ENCODE data around the gene AKAP1.
A peak's percentile ranks its signal among the peaks of the same experiment; 100 is the strongest.

AKAP1 gene

GRCh38 chr17:57130708-57131461, 45.8 kb downstream of the AKAP1 start:
- DNase-seq (ENCODE audit: low read depth in 2 of 2) = peak; percentile 34 to 72

GRCh38 chr17:57132663-57133062, 47.6 kb downstream of the AKAP1 start:
- no peak for DNase-seq (ENCODE audit: low read depth in 2 of 2)

GRCh38 chr17:57133486-57133885, 48.4 kb downstream of the AKAP1 start:
- no peak for DNase-seq (ENCODE audit: low read depth in 2 of 2)

- DNase-seq (ENCODE audit: low read depth in 2 of 2) = no peak
Observed at GRCh38 chr17:57135026-57135788, 50.2 kb downstream of the AKAP1 start.

- DNase-seq (ENCODE audit: low read depth in 2 of 2) = no peak
Observed at GRCh38 chr17:57135789-57136291, 50.8 kb downstream of the AKAP1 start.

GRCh38 chr17:57136355-57136754, 51.3 kb downstream of the AKAP1 start:
- DNase-seq (ENCODE audit: low read depth in 2 of 2) = no peak

GRCh38 chr17:57138030-57138911, 53.2 kb downstream of the AKAP1 start:
- DNase-seq (ENCODE audit: low read depth in 2 of 2) = no peak

- DNase-seq (ENCODE audit: low read depth in 2 of 2) = no peak
Observed at GRCh38 chr17:57138956-57139576, 54.0 kb downstream of the AKAP1 start.

GRCh38 chr17:57140316-57140715, 55.3 kb downstream of the AKAP1 start:
- no peak for DNase-seq (ENCODE audit: low read depth in 2 of 2)

- no peak for DNase-seq (ENCODE audit: low read depth in 2 of 2)
Observed at GRCh38 chr17:57142925-57143324, 57.9 kb downstream of the AKAP1 start.

GRCh38 chr17:57143361-57143760, 58.3 kb downstream of the AKAP1 start:
- no peak for DNase-seq (ENCODE audit: low read depth in 2 of 2)

GRCh38 chr17:57143919-57144318, 58.9 kb downstream of the AKAP1 start:
- no peak for DNase-seq (ENCODE audit: low read depth in 2 of 2)

GRCh38 chr17:57144567-57144966, 59.5 kb downstream of the AKAP1 start:
- DNase-seq (ENCODE audit: low read depth in 2 of 2) = no peak

- DNase-seq (ENCODE audit: low read depth in 2 of 2) = no peak
Observed at GRCh38 chr17:57145347-57145746, 60.3 kb downstream of the AKAP1 start.

- DNase-seq (ENCODE audit: low read depth in 2 of 2) = no peak
Observed at GRCh38 chr17:57146273-57146672, 61.2 kb downstream of the AKAP1 start.

- DNase-seq (ENCODE audit: low read depth in 2 of 2) = no peak
Observed at GRCh38 chr17:57151798-57152197, 66.8 kb downstream of the AKAP1 start.

- DNase-seq (ENCODE audit: low read depth in 2 of 2) = no peak
Observed at GRCh38 chr17:57152967-57153528, 68.0 kb downstream of the AKAP1 start.

GRCh38 chr17:57154921-57155320, 69.9 kb downstream of the AKAP1 start:
- no peak for DNase-seq (ENCODE audit: low read depth in 2 of 2)

- no peak for DNase-seq (ENCODE audit: low read depth in 2 of 2)
Observed at GRCh38 chr17:57158325-57158724, 73.3 kb downstream of the AKAP1 start.

GRCh38 chr17:57158795-57159194, 73.7 kb downstream of the AKAP1 start:
- DNase-seq (ENCODE audit: low read depth in 2 of 2) = no peak

- DNase-seq (ENCODE audit: low read depth in 2 of 2) = no peak
Observed at GRCh38 chr17:57160624-57161023, 75.6 kb downstream of the AKAP1 start.

Measured in stimulated activated CD8-positive, alpha-beta memory T cell treated with anti-CD3 and anti-CD28 coated beads, Interleukin-15, amount 100 ng/mL, for 4 hours (primary cell).